Measurements from ENCODE around the gene ZBTB20.

GRCh38 chr3:114527036-114527644, 619.9 kb downstream of the ZBTB20 start:
- TF ChIP-seq CTCF (conservative IDR thresholded peaks at IDR 0.05) (peak; percentile 75), EZH2 (IDR thresholded peaks at IDR 0.05; ENCODE audit: low read depth) (no peak)

Data from PC-9 (cell line).